Liver (tissue), 9 donors: ENCODE measurements around the gene POU2F2. TPM values are rescaled to one million over a fixed set of nuclear protein-coding genes. Genes with fewer than 3 reads are reported as not detected.

Source experiments
- DNase-seq: peaks from one replicate; pipeline ENCODE4 v3.0.0-alpha.2; 2017; ENCODE audit warnings: low spot score
- H3K27ac ChIP-seq, 2 donors: one replicate each; pipeline ENCODE4 v1.7.0; 2013; ENCODE audit warnings: inconsistent platforms in 2 of 2, low read length in 2 of 2, control low read depth in 1 of 2, low read depth in 1 of 2, mild to moderate bottlenecking in 1 of 2
- H3K27me3 ChIP-seq, 4 donors: one replicate each; pipeline versions ENCODE4 v1.6.1 to v1.7.0; 2013; ENCODE audit warnings: low read length in 3 of 4, inconsistent platforms in 1 of 4, mild to moderate bottlenecking in 1 of 4, moderate library complexity in 1 of 4; ENCODE audit not compliant: control insufficient read depth in 4 of 4, insufficient read depth in 4 of 4
- H3K36me3 ChIP-seq, 4 donors: one replicate each; pipeline versions ENCODE4 v1.6.1 to v1.7.0; 2013; ENCODE audit warnings: low read length in 3 of 4, mild to moderate bottlenecking in 3 of 4, low read depth in 1 of 4, moderate library complexity in 1 of 4; ENCODE audit not compliant: control insufficient read depth in 4 of 4, insufficient read depth in 3 of 4
- H3K4me1 ChIP-seq, 4 donors: one replicate each; pipeline versions ENCODE4 v1.6.1 to v1.7.0; 2013; ENCODE audit warnings: low read length in 3 of 4, mild to moderate bottlenecking in 3 of 4, moderate library complexity in 1 of 4; ENCODE audit not compliant: control insufficient read depth in 4 of 4, insufficient read depth in 4 of 4
- H3K4me3 ChIP-seq, 3 donors: one replicate each; pipeline versions ENCODE4 v1.6.1 to v1.7.0; 2013; ENCODE audit warnings: low read length in 3 of 3, control low read depth in 1 of 3, low read depth in 1 of 3, mild to moderate bottlenecking in 1 of 3
- H3K9ac ChIP-seq, 2 donors: one replicate each; pipeline ENCODE4 v1.7.0; 2013; ENCODE audit warnings: low read length in 2 of 2, mild to moderate bottlenecking in 2 of 2, moderate library complexity in 2 of 2, control low read depth in 1 of 2, low read depth in 1 of 2
- H3K9me3 ChIP-seq, 4 donors: one replicate each; pipeline versions ENCODE4 v1.6.1 to v1.7.0; 2013; ENCODE audit warnings: low read length in 3 of 4; ENCODE audit not compliant: control insufficient read depth in 4 of 4
- CTCF ChIP-seq: fragments of 150-350 bp; IDR thresholded peaks from 2 replicates; pipeline ENCODE4 v1.5.1; 2017; ENCODE audit warnings: improper control_type of control experiment, low read depth, low read length; ENCODE audit not compliant: missing input control
- EGR1 ChIP-seq, 2 donors: IDR thresholded peaks; 2 replicates each; pipeline ENCODE4 v1.6.1; 2016 to 2018; ENCODE audit warnings: antibody characterized with exemption in 2 of 2, low read depth in 2 of 2
- FOXA1 ChIP-seq: IDR thresholded peaks from 2 replicates; pipeline ENCODE4 v1.6.1; 2016; ENCODE audit warnings: antibody characterized with exemption
- FOXA2 ChIP-seq: IDR thresholded peaks from 2 replicates; pipeline ENCODE4 v1.6.1; 2016; ENCODE audit warnings: antibody characterized with exemption
- GABPA ChIP-seq, 2 donors: IDR thresholded peaks in 1 of 2; conservative IDR thresholded peaks in 1 of 2; 2 replicates each; pipeline ENCODE4 v1.6.1; 2016; ENCODE audit warnings: antibody characterized with exemption in 2 of 2, mild to moderate bottlenecking in 1 of 2, moderate library complexity in 1 of 2
- HNF4A ChIP-seq, 2 donors: conservative IDR thresholded peaks; 2 replicates each; pipeline ENCODE4 v1.6.1; 2016; ENCODE audit warnings: antibody characterized with exemption in 2 of 2, mild to moderate bottlenecking in 2 of 2
- HNF4G ChIP-seq: IDR thresholded peaks from 2 replicates; pipeline ENCODE4 v1.6.1; 2016; ENCODE audit warnings: antibody characterized with exemption
- JUND ChIP-seq, 2 donors: IDR thresholded peaks; 2 replicates each; pipeline ENCODE4 v1.6.1; 2016; ENCODE audit warnings: antibody characterized with exemption in 2 of 2
- NR2F2 ChIP-seq: IDR thresholded peaks from 2 replicates; pipeline ENCODE4 v1.6.1; 2016; ENCODE audit warnings: antibody characterized with exemption
- RAD21 ChIP-seq, 2 donors: IDR thresholded peaks; 2 replicates each; pipeline ENCODE4 v1.6.1; 2016; ENCODE audit warnings: antibody characterized with exemption in 2 of 2, mild to moderate bottlenecking in 2 of 2
- REST ChIP-seq: IDR thresholded peaks from 2 replicates; pipeline ENCODE4 v1.6.1; 2016; ENCODE audit warnings: antibody characterized with exemption, mild to moderate bottlenecking
- RXRA ChIP-seq, 2 donors: IDR thresholded peaks; 2 replicates each; pipeline ENCODE4 v1.6.1; 2017 to 2018; ENCODE audit warnings: antibody characterized with exemption in 2 of 2, mild to moderate bottlenecking in 1 of 2
- SP1 ChIP-seq: IDR thresholded peaks from 2 replicates; pipeline ENCODE4 v1.6.1; 2018; ENCODE audit warnings: antibody characterized with exemption, mild to moderate bottlenecking
- YY1 ChIP-seq: IDR thresholded peaks from 2 replicates; pipeline ENCODE4 v1.6.1; 2016; ENCODE audit warnings: antibody characterized with exemption, mild to moderate bottlenecking
- ZBTB33 ChIP-seq: IDR thresholded peaks from 2 replicates; pipeline ENCODE4 v1.6.1; 2016; ENCODE audit warnings: antibody characterized with exemption
- WGBS: extraction: QIAGEN DNeasy Blood & Tissue Kit; methylation state at CpG from one replicate; pipeline ENCODE4 v1.1.7; 2013; 5-methylcytosine and 5-hydroxymethylcytosine counted together
- polyA plus RNA-seq, 2 donors: library from polyadenylated mRNA; stranded (reverse) in 1 of 2; unstranded in 1 of 2; fragments of 200-250 nt in 1 of 2; fragments of >200 nt in 1 of 2; fragmentation: Nextera tagmentation in 1 of 2; extraction: Ambion mirVana in 1 of 2; gene quantifications; one replicate each; pipeline versions ENCODE4 v1.2.1 to v1.2.3, GENCODE V29; 2013 to 2015
- total RNA-seq, 2 donors: library from RNA; depleted of rRNA; stranded (reverse); fragments of >200 nt; gene quantifications; one replicate each; pipeline ENCODE4 v1.2.3, GENCODE V29; 2014
- TF ChIP-seq, protein P1 (sequence below): IDR thresholded peaks from 2 replicates; pipeline ENCODE4 v1.6.1; 2016; ENCODE audit warnings: antibody characterized with exemption
- donor health status: healthy.
- donor health status: healthy.
- donor health status: healthy.
- donor health status: healthy.
- donor health status: healthy.

The POU2F2 gene
- total and polyA plus RNA-seq, 4 donors, result 0.75 to 1.2 (median 0.97) TPM

DNA sequence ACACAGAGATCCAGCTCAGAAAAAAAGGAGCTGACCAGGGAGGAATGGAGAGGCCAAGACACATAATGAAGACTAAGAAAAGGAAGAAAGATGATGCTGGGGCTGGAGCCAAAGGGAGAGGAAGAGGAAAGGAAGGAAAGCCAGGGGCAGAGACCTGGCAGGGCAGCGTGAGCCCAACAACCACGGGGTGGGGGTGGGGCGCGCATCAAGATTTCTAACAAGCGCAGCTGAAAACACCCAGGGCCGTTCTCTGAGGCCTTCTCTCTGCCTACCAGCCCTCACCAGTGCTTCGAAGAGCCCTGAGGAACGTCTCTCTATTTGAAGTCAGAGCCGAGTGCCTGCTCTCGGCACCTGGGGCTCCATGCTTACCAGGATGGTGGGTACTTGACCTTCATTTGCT, 23.6 kb upstream of the POU2F2 start:
- H3K27me3 ChIP-seq, result no peaks in the 10 kb centered on the region
- H3K4me1 ChIP-seq, result peaks cover 4 to 31% (median 20%) of the 10 kb centered on the region in 4 donors
- no peaks in the 10 kb centered on the region for H3K9me3 ChIP-seq
- WGBS, result 62% methylated on average over 10 of the region's 10 CpGs
- DNase-seq, result no peak
- H3K27ac ChIP-seq, result no peak overlapping the region
- H3K9ac ChIP-seq, result no peak overlapping the region
- no peak for TF ChIP-seq GABPA (IDR thresholded peaks at IDR 0.05 in 1 of 2, conservative IDR thresholded peaks at IDR 0.05 in 1 of 2)
- no peak for TF ChIP-seq FOXA2
- no peak for TF ChIP-seq EGR1 (IDR thresholded peaks at IDR 0.05; ENCODE audit: low read depth in 2 of 2)
- no peak for TF ChIP-seq NR2F2
- TF ChIP-seq, protein P1, sequence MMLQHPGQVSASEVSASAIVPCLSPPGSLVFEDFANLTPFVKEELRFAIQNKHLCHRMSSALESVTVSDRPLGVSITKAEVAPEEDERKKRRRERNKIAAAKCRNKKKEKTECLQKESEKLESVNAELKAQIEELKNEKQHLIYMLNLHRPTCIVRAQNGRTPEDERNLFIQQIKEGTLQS, result no peak
- no peak for TF ChIP-seq CTCF
- H3K4me3 ChIP-seq, result no peak overlapping the region
- H3K36me3 ChIP-seq, result no peaks in the 10 kb centered on the region

DNA sequence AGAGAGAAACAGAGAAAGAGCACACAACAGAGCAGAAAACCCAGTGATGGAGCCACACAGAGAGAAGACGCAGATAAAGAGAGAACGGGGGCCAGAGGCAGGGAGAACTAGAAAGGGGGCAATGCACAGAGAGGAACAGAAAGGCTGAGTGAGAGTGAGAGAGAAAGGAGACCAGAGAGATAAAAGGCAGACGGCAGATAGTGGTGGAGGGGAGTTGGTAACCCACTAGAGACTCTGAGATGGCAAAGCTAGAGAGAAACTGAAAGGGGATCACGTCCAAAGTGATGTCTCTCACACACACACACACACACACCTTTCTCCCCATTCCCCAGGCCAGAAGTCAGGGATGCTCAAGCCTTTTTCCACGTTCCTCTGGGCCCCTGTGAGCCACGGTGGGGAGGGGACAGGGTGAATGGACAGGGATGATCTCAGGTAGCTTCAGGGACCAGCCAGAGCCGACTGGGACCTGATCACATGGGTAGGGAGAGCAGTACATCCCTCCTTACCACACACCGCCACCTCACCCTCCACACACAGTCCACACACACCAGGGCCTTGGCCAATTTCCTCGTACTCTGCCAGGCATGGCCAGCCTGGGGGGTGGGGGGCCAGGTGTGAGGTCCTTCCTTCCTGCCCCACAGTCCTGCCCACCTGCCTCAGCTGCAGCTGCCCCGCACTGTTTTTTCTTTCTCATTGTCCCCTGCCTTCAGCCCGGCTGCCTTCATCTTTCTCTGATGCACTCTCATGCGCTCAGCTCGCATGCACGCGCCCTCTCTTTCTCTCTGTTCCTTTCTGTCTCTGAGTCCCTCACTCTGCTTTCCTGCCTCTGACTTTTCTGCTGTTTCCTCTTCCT, 22.5 kb upstream of the POU2F2 start:
- H3K9ac ChIP-seq, result no peak overlapping the region
- DNase-seq, result no peak
- H3K9me3 ChIP-seq, result no peaks in the 10 kb centered on the region
- H3K4me1 ChIP-seq, result peaks cover 4 to 33% (median 22%) of the 10 kb centered on the region in 4 donors
- TF ChIP-seq REST (no peak), YY1 (no peak), HNF4G (no peak), RAD21 (IDR thresholded peaks at IDR 0.05) (no peak), JUND (IDR thresholded peaks at IDR 0.05) (no peak), FOXA1 (no peak), HNF4A (conservative IDR thresholded peaks at IDR 0.05) (no peak), FOXA2 (no peak), SP1 (no peak), ZBTB33 (no peak), NR2F2 (no peak), CTCF (no peak), GABPA (IDR thresholded peaks at IDR 0.05 in 1 of 2, conservative IDR thresholded peaks at IDR 0.05 in 1 of 2) (no peak), RXRA (IDR thresholded peaks at IDR 0.05) (no peak)
- TF ChIP-seq, protein P1, result no peak
- 58% methylated on average over 15 of the region's 15 CpGs for WGBS
- no peaks in the 10 kb centered on the region for H3K36me3 ChIP-seq
- no peak overlapping the region for H3K4me3 ChIP-seq
- no peaks in the 10 kb centered on the region for H3K27me3 ChIP-seq
- H3K27ac ChIP-seq, result no peak overlapping the region
